ENCODE data around the gene C1QTNF9B.

The C1QTNF9B gene

GRCh38 chr13:23912469-23912868 is 15.2 kb upstream of the C1QTNF9B start:
- peaks cover 16% of the 10 kb centered on the region for H3K27me3 ChIP-seq (ENCODE audit: low read depth, low read length)
- TF ChIP-seq CTCF (IDR thresholded peaks at IDR 0.05; ENCODE audit: low read depth, low read length): no peak
- no peak for TF ChIP-seq EZH2phosphoT487 (IDR thresholded peaks at IDR 0.05; ENCODE audit: low read depth)
- no peaks in the 10 kb centered on the region for H3K9me3 ChIP-seq (ENCODE audit: insufficient read depth, low read length)
- H4K20me1 ChIP-seq (ENCODE audit: insufficient read depth, low read length): no peaks in the 10 kb centered on the region
- no peak overlapping the region for H3K4me3 ChIP-seq (ENCODE audit: low read length)
- no peaks in the 10 kb centered on the region for H3K4me1 ChIP-seq (ENCODE audit: low read length)
- H3K9ac ChIP-seq (ENCODE audit: low read length): no peak overlapping the region
- H3K4me2 ChIP-seq (ENCODE audit: low read length): no peak overlapping the region
- no peaks in the 10 kb centered on the region for H3K79me2 ChIP-seq (ENCODE audit: low read length)
- H2AFZ ChIP-seq (ENCODE audit: low read depth, low read length): no peak overlapping the region
- no peaks in the 10 kb centered on the region for H3K36me3 ChIP-seq (replicated peaks; ENCODE audit: low read depth, low read length)
- no peak overlapping the region for H3K27ac ChIP-seq (ENCODE audit: low read length)

DNA sequence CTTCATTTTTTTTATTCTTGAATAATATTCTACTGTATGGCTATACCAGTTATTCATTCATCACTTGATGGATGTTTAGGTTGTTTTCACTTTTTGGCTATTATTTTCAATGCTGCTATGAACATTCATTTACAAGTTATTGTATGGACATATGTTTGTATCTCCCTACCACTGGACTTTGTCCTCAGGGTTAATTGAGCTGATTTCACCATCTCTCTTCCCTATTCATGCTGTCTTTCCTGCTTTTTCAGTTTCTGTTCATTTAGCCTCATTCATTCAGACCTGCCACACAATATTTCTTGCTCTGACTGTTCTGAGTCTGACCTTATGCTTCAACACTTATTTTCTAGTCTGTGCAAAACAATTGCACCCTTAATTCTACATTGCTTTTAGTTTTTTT is 12.3 kb upstream of the C1QTNF9B start:
- no peak overlapping the region for H3K4me3 ChIP-seq (ENCODE audit: low read length)
- no peaks in the 10 kb centered on the region for H4K20me1 ChIP-seq (ENCODE audit: insufficient read depth, low read length)
- H3K27me3 ChIP-seq (ENCODE audit: low read depth, low read length): no peaks in the 10 kb centered on the region
- no peaks in the 10 kb centered on the region for H3K36me3 ChIP-seq (replicated peaks; ENCODE audit: low read depth, low read length)
- H3K9ac ChIP-seq (ENCODE audit: low read length): no peak overlapping the region
- H2AFZ ChIP-seq (ENCODE audit: low read depth, low read length): no peak overlapping the region
- no peaks in the 10 kb centered on the region for H3K9me3 ChIP-seq (ENCODE audit: insufficient read depth, low read length)
- H3K79me2 ChIP-seq (ENCODE audit: low read length): no peaks in the 10 kb centered on the region
- TF ChIP-seq EZH2phosphoT487 (IDR thresholded peaks at IDR 0.05; ENCODE audit: low read depth) (no peak), CTCF (IDR thresholded peaks at IDR 0.05; ENCODE audit: low read depth, low read length) (no peak)
- no peak overlapping the region for H3K27ac ChIP-seq (ENCODE audit: low read length)
- H3K4me1 ChIP-seq (ENCODE audit: low read length): no peaks in the 10 kb centered on the region
- no peak overlapping the region for H3K4me2 ChIP-seq (ENCODE audit: low read length)

DNA sequence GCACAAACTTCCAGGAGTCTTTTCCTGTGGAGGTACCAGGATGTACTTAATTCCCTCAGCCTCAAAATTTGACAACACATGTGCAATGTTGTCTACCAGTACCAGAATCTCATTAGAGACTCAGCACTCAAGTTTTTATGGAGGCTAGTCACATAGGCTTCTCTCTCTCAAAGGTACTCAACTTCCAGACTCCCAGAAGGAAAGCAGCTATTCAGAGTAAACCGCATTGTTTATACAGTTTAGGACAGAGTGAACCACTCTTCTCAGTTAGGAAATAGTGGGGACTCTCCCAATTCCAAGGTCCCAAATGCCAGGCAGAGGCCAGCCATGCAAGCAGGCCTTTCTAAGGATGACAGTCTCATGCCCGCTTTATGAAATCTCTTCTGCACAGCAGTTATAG is 8.5 kb upstream of the C1QTNF9B start:
- Histone ChIP-seq H3K27ac (ENCODE audit: low read length) (no peak overlapping the region), H3K79me2 (ENCODE audit: low read length) (no peaks in the 10 kb centered on the region), H4K20me1 (ENCODE audit: insufficient read depth, low read length) (no peaks in the 10 kb centered on the region), H3K4me3 (ENCODE audit: low read length) (no peak overlapping the region), H3K4me2 (ENCODE audit: low read length) (no peak overlapping the region), H3K4me1 (ENCODE audit: low read length) (peaks cover 6% of the 10 kb centered on the region), H3K36me3 (replicated peaks; ENCODE audit: low read depth, low read length) (no peaks in the 10 kb centered on the region), H3K9me3 (ENCODE audit: insufficient read depth, low read length) (no peaks in the 10 kb centered on the region), H3K27me3 (ENCODE audit: low read depth, low read length) (no peaks in the 10 kb centered on the region), H2AFZ (ENCODE audit: low read depth, low read length) (no peak overlapping the region), H3K9ac (ENCODE audit: low read length) (no peak overlapping the region)
- TF ChIP-seq EZH2phosphoT487 (IDR thresholded peaks at IDR 0.05; ENCODE audit: low read depth) (no peak), CTCF (IDR thresholded peaks at IDR 0.05; ENCODE audit: low read depth, low read length) (no peak)

GRCh38 chr13:23903906-23904280 is 6.6 kb upstream of the C1QTNF9B start:
- no peak overlapping the region for H3K4me2 ChIP-seq (ENCODE audit: low read length)
- peaks cover 18% of the 10 kb centered on the region for H3K4me1 ChIP-seq (ENCODE audit: low read length)
- no peak overlapping the region for H3K9ac ChIP-seq (ENCODE audit: low read length)
- H3K9me3 ChIP-seq (ENCODE audit: insufficient read depth, low read length): no peaks in the 10 kb centered on the region
- no peaks in the 10 kb centered on the region for H3K36me3 ChIP-seq (replicated peaks; ENCODE audit: low read depth, low read length)
- H4K20me1 ChIP-seq (ENCODE audit: insufficient read depth, low read length): no peaks in the 10 kb centered on the region
- no peak overlapping the region for H2AFZ ChIP-seq (ENCODE audit: low read depth, low read length)
- H3K4me3 ChIP-seq (ENCODE audit: low read length): no peak overlapping the region
- no peaks in the 10 kb centered on the region for H3K79me2 ChIP-seq (ENCODE audit: low read length)
- no peak for TF ChIP-seq CTCF (IDR thresholded peaks at IDR 0.05; ENCODE audit: low read depth, low read length)
- no peak for TF ChIP-seq EZH2phosphoT487 (IDR thresholded peaks at IDR 0.05; ENCODE audit: low read depth)
- no peaks in the 10 kb centered on the region for H3K27me3 ChIP-seq (ENCODE audit: low read depth, low read length)
- H3K27ac ChIP-seq (ENCODE audit: low read length): no peak overlapping the region

All from OCI-LY3 (cell line).